ENCODE data around the gene PROSER2. TPM values are rescaled to one million over a fixed set of nuclear protein-coding genes. Genes with fewer than 3 reads are reported as not detected.
A peak's percentile ranks its signal among the peaks of the same experiment; 100 is the strongest.
"Not testable (repeated sequence)": the region's sequence is repeated elsewhere in the genome, so short reads cannot be mapped to it uniquely, and the experiment has no call there.

The PROSER2 gene
- total RNA-seq, 4 donors from 2014 or later: 11.5 to 19.8 (median 13.4) TPM

GRCh38 chr10:11886851-11887250, 63.7 kb downstream of the PROSER2 start:
- Histone ChIP-seq H3K36me3 (no peaks in the 10 kb centered on the region), H3K27me3 (no peaks in the 10 kb centered on the region), H3K9me3 (no peaks in the 10 kb centered on the region), H3K27ac (peak overlapping the region; percentile 35 to 61 (median 39)), H3K4me3 (replicated peaks in 1 of 3) (no peak overlapping the region), H3K4me1 (peaks cover 18 to 28% of the 10 kb centered on the region in 2 donors)
- TF ChIP-seq POLR2A (IDR thresholded peaks at IDR 0.05) (no peak), CTCF (IDR thresholded peaks at IDR 0.05) (no peak)
- 40 to 63% methylated on average over 2 to 10 of the region's 12 CpGs for WGBS, 2 donors
- intact Hi-C loops (cut with DNase I): no loop called here
- DNase-seq: peak; percentile 82 to 83

DNA sequence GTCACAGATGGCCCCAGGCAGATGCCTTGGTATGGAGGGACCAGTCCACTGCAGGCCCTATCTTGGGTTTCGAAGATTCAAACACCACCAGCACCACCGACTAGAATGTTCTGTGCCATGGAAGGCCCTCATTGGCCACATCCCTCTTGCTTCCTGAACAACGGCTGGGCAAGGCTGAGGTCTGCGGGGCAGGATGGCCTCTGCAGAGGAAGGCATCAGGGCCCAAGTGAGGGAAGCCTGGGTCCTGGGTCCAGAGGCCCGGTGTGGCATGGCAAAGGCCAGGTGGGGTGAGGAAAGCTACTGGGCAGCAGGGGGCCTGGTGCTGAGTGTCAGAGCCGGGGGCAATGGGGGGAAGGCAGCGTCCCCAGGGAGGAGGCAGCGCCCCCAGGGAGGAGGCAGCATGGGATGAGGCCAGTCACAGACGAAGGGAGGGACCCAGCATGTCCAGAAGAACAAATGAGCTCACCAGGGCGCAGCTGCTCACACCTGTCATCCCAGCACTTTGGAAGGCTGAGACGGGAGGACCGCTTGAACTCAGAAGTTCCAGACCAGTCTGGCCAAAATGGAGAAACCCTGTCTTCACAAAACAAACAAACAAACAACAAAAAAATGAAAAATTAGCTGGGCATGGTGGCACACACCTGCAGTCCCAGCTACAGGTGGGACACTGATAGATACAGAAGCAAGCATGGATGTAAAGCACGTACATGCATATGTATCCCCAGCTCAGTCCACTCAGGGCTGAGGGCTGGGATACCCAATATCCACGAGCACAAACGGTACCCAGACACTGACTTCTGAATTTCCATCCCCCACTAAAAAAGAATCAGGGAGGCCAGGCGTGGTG, 64.4 kb downstream of the PROSER2 start:
- 92 to 93% methylated on average over 15 to 16 of the region's 16 CpGs for WGBS, 2 donors
- no peaks in the 10 kb centered on the region for H3K9me3 ChIP-seq
- DNase-seq: no peak

DNA sequence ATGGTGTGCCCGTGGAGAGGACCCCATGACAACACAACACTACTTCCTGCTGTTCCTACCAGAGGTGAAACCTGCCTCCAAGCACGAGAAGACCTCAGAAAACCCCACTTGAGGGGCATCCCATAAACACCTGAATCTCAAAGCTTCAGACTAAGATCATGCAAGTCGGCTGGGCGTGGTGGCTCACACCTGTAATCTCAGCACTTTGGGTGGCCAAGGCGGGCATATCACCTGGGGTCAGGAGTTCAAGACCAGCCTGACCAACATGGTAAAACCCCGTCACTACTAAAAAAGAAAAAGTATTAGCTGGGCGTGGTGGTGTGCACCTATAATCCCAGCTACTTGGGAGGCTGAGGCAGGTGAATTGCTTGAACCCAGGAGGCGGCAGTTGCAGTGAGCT, 66.1 kb downstream of the PROSER2 start:
- H3K27ac ChIP-seq; H3K9me3 ChIP-seq; H3K36me3 ChIP-seq; DNase-seq; H3K4me3 ChIP-seq (replicated peaks in 1 of 3); H3K27me3 ChIP-seq; intact Hi-C loops (cut with DNase I): not testable (repeated sequence)
- WGBS, 2 donors: 86 to 90% methylated on average over 8 of the region's 8 CpGs
- peaks cover 24 to 35% of the 10 kb centered on the region in 2 donors for H3K4me1 ChIP-seq

More for the DNA sequence above, 64.4 kb downstream of the PROSER2 start:
- peak overlapping the region in 2 of 3 donors; percentile 35 to 39 for H3K27ac ChIP-seq
- H3K4me3 ChIP-seq (replicated peaks in 1 of 3): no peak overlapping the region
- H3K4me1 ChIP-seq: peaks cover 23 to 29% of the 10 kb centered on the region in 2 donors
- no peaks in the 10 kb centered on the region for H3K36me3 ChIP-seq
- intact Hi-C loops (cut with DNase I): no loop called here
- H3K27me3 ChIP-seq: no peaks in the 10 kb centered on the region
- no peak for TF ChIP-seq CTCF (IDR thresholded peaks at IDR 0.05)
- no peak for TF ChIP-seq POLR2A (IDR thresholded peaks at IDR 0.05)

DNA sequence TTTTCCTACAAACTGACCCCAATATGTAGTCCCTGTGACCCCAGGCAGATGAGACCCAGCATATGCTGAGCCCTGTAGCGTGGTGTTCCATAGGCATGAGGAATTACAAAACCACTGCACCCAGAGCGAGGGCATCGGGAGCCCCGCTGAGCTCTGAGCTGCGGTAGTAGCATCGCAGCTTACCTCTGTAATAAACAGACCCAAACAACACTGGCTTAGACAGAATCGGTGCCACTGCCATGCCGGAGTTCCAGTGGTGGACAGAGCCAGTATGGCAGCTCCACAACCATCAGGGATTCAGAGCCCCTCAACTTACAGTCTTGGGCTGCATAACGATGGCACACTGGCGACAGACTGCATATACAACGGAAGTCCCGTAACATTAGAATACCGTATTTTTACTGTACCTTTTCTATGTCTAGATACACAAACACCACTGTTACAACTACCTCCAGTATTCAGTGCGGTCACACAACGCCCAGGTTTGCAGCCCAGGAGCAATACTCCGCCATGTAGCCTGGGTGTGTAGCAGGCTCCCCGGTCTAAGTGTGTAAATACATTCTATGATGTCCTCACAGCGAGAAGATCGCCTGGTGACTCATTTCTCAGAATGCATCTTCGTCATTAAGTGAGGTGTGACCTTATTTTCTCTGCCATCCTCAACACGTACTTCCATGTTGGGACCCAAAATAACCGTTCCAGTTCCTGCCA, 68.8 kb downstream of the PROSER2 start:
- Histone ChIP-seq H3K9me3 (no peaks in the 10 kb centered on the region), H3K4me3 (replicated peaks in 1 of 3) (no peak overlapping the region), H3K4me1 (peaks cover 12 to 20% of the 10 kb centered on the region in 2 donors), H3K27me3 (no peaks in the 10 kb centered on the region), H3K27ac (peak overlapping the region; percentile 48 to 75 (median 68)), H3K36me3 (no peaks in the 10 kb centered on the region)
- DNase-seq: no peak
- intact Hi-C loops (cut with DNase I): no loop called here
- 96 to 97% methylated on average over 22 of the region's 22 CpGs for WGBS, 2 donors
- TF ChIP-seq CTCF (IDR thresholded peaks at IDR 0.05) (no peak), POLR2A (IDR thresholded peaks at IDR 0.05) (no peak)

- Histone ChIP-seq H3K27ac (peak overlapping the region; percentile 68 to 91 (median 80)), H3K4me1 (peaks cover 20 to 26% of the 10 kb centered on the region in 2 donors), H3K27me3 (no peaks in the 10 kb centered on the region), H3K36me3 (no peaks in the 10 kb centered on the region), H3K9me3 (no peaks in the 10 kb centered on the region), H3K4me3 (replicated peaks in 1 of 3) (no peak overlapping the region)
- TF ChIP-seq CTCF (IDR thresholded peaks at IDR 0.05) (no peak), POLR2A (IDR thresholded peaks at IDR 0.05) (no peak)
- intact Hi-C loops (cut with DNase I): no loop called here
- WGBS, 2 donors: 95 to 96% methylated on average over 12 to 19 of the region's 22 CpGs
- DNase-seq: no peak
These were observed 70.7 kb downstream of the PROSER2 start for GRCh38 chr10:11893749-11894278.
